D341Med (cell line): ENCODE measurements around the gene KDM6B.

Experiments
- DNase-seq: peaks from one replicate; pipeline ENCODE4 v3.0.0; 2012; ENCODE audit warnings: low spot score

The KDM6B gene

DNA sequence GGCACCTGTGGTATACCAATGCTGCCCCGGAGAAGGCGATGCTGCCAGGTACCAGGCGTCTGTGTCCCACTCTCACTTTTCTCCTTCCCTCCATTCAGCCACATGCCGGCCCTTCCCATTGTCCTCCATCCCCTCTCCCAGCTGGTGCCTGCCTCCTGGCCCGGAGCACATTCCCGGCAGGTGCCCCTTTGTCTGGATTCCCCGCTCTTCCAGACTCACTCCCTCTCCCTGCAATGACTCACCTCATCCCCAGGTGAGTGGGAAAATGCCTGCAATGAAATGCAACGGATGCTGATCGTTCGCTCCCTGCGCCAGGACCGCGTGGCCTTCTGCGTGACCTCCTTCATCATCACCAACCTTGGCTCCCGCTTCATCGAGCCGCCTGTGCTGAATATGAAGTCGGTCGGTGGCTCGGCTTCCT is 10.4 kb upstream of the KDM6B start:
- DNase-seq, result no peak

DNA sequence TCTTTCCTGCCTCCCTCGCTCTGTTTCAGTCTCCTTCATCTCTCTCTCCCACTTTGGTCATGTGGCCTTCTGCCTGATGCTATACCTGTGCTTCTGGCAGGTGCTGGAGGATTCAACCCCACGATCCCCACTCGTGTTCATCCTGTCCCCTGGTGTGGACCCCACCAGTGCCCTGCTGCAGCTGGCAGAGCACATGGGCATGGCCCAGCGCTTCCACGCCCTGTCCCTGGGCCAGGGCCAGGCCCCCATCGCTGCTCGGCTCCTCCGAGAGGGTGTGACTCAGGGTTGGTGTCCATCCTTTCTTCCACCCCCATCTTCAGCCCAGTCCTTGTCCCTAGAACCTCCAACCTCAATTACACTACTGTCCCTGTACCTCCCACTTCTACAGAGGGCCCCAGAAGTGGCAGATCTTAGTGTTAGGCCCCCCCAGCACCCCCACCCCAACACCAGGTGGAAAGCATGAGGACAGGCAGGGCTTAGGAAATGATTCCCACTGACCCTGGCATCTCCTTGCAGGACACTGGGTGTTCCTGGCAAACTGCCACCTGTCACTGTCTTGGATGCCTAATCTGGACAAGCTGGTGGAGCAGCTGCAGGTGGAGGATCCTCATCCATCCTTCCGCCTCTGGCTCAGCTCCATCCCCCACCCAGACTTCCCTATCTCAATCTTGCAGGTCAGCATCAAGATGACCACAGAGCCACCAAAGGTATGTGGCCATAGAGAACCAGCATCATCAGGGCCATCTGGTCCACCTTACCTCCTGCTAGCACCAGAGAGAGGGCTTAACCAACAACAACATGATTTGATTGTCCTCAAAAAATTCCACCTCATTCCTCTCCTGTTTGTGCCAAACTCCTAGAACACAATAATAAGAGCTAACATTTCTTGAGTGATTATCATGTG is 9.7 kb upstream of the KDM6B start:
- no peak for DNase-seq

DNA sequence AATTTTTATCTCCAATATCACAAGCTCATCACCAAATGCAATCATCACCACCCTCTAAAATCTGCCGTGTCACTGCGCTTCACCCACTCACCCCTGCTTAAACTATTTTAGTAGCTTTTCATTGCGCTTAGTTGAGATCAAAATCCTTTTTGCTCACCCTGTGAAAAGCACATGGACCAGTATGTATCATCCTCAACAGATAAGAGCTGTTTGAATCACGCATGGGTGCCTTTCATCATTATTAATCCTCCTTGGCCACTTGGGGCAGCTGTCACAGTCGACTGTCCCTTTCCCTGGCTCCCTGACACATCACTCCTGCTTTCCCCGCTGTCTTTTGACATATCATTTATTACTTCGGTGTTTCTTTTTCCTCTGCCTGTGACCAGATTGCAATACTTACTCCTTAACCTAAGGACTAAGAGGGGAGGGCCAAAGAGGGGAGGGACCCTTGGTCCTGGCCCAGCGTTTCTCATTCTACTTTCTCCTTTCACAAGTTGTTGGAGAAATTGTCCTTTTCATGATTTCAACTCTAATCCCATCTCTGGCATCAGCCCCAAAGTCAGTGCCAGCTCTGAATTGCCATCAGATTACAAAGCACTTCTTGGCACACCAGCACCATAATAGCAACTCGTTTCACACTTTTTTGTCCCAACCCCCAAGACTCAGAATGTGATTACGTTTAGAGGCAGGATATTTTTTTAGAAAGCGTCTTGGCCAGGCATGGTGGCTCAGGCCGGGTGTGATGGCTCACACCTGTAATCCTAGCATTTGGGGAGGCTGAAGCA is 8.6 kb upstream of the KDM6B start:
- no peak for DNase-seq

DNA sequence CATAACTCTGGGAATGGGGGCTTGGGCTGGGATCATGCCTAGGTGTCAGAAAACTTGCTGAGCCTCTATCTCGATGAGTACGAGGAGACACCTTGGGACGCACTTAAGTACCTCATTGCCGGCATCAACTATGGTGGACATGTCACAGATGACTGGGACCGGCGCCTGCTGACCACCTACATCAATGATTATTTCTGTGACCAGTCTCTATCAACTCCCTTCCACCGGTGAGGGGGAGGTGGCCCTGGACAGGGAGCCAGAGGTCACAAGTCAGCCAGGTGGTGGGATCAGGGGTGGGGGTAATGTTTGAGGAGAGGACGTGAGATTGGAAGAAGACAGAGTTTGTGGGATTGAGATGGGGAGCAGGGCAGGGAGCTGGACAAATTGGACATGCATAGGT is 3.4 kb upstream of the KDM6B start:
- no peak for DNase-seq

DNA sequence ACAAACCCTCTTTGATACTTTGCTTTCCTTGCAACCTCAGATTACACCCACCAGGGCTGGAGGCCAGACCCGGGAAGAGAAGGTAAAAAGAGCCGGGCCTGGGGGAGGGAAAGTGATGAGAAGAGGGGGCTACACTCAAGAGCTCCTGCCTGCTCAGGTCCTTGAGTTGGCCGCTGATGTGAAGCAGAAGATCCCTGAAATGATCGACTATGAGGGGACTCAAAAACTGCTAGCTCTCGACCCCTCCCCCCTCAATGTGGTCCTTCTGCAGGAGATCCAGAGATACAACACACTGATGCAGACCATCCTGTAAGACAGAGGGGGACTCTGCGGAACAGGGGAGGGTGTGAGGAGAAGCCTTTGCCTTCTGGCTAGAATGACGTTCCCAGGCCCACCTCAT is 2.8 kb upstream of the KDM6B start:
- DNase-seq, result no peak

DNA sequence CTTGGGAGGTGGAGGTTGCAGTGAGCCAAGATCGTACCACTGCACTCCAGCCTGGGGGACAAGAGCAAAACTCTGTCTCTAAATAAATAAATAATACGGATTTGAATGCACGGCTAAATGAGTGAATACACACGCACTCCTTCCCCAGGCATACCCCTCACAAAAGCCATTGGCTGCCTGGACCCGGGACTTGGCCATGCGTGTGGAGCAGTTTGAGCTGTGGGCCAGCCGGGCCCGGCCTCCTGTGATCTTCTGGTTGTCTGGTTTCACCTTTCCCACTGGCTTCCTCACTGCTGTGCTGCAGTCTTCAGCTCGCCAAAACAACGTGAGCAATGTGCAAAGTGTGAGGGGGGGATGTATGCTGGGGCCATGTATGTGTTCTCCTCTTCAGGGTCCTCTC is 1.6 kb upstream of the KDM6B start:
- DNase-seq, result no peak

DNA sequence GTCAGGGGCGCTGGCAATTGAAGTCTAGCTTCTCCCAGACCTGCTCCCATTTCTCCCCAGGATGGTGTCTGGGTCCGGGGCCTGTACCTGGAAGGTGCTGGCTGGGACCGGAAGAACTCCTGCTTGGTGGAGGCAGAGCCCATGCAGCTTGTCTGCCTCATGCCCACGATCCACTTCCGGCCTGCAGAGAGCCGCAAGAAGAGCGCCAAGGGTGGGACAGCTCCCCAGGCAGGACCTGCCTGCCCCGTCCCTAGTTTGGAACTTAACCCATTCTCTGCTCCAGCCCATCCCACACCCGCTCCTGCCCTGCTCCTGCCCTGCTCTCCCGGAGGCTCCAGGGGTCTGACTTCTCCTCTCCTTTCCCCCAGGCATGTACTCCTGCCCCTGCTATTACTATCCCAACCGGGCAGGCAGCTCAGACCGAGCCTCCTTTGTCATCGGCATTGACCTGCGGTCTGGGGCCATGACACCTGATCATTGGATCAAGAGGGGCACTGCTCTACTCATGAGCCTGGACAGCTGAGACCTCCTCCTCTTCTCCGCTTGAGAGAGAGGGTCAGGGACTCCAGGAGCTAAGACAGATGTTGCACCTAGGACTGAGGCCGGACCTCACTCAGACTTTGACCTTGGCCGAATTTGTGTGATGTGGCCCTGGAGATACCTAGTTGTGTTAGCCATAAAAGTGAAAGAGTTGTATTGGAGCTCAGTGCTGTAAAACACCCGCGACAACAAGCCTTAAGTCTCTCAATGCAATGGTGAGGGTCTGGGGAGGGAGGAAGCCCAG is 814 bp upstream of the KDM6B start:
- no peak for DNase-seq

DNA sequence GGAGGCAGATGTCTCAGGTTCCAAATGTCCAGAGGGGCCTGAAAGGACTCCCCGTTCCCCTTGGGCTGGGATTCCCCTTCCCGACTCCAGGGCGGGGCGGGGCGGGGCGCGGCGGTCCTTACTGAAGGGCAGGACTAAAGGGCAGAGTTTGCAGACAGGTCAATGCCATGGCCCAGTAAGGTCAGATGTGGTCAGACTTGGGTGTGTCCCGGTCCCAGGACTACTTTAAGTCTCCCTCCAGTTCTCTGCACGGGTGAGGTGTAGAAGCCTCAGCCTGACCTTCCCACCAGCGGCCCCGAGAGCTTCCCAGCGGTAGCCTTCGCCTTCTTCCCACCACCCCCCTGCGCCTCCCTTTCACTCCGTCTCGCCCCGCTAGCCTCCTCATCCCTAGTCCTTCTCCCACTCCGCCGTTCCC is 532 bp downstream of the KDM6B start:
- no peak for DNase-seq

DNA sequence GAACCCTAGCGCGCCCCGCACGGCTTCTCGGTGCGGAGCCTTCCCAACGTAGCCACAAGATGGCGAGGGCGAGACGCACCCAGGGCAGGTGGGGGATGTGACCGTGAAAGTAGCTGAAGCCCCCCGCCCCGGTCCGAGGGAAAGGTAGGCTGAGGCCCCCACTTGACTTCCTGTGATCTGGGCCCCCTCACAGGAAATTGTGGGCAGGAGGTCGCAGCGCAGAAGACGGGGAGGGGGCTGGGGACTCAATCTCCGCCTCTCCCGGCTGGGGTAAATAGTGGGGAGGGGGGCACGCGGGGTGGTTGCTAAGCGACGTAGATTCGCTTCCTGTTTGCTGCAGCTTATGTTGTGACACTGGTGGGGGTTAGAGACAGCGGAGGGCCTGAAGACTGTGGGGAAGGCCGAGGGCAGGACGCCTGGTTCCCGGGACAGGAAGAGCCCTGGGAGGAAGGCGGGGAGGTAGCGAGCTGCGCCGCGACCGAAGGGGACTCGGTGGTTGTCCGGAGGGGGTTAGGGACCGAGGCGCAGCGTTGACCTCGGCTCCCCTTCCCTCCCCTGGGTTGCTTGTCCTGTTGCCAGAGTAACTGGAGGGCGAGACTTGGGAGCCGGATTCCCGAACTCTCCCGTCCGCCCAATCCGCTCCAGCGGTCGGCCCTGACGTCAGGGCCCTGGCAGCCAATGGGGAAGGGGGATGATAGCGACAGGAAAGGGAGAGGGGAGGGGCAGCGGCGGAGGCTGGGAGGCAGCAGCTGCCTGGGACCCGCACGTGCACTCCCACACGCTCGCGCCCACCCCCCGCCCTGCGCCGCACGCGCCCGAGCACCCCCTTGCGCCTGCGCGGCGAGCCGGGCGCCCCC is 1.2 kb downstream of the KDM6B start:
- peak; percentile 85 for DNase-seq

DNA sequence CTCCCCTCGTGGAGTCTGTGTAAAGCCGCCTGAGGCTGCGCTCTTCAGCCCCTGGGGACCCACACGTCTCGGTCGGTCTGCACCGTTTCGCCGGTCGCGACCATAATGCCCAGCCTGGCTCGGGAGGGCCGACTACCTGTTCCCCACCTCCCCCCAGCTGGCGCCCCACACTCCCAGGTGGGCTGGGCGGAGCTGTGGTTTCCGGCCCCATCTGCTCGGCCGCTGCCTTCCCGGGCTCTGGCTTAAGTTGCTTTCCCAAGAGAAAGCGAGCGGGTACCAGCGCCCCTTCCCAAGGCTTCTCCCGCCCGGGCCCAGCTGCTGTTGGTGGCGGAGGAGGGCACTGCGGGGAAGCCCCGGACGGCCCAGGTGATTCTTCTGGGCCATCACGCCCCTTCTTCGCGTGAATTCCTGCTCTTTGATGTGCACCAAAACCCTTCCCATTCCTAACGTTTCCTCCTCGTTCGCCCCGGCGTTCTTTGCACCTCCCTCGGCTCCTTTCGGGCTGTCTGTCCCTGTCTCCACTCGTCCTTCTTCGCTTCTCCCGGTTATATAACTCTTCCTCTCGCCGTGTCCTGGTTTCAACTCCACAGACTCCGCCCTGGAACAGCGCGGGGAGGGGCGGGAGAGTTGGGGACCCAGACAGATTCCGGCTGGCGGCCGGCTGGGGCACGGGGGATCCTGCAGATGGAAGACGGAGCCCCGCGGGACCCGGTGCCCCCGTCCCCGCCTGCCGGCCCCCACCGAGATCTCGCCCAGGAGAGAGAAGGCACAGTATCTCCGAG is 2.0 kb downstream of the KDM6B start:
- DNase-seq, result no peak

DNA sequence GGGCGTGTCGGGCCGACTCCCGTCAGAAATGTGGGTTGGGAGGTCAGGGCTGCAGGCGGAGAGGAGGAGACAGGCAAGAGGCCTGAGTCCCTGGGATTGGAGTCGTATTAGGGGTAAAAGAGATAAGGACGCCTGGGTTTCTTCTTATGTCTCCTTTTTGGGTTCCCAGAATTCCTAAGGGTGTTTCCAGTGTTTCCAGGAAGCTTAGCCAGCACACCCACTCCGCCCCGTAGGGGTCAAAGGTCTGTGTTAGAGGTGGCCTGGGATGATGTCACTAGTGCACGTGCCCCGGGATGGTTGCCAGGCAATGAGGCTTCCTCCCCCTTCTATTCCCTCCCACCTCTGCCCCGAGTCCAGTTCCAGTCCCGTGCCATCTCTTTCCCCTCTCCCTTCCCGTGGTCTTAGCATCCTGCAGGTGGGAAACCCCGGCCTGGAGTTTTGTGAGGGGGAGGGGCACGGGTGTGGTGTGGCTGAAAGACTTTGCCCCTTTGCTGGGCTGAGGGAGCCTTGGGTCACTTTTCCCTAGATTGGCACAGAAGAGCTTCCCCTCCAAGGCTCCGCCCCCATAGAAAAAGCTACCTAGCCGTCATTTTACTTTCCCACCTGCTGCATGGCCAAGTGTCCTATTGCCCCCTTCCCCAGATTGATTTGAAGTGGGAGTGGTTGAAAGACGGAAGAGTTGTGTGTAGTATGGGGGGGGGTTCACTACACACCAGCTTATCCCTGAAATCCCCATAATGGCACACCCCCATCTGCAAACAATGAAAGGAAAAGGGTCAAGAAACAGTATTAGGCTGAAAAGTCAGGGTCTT is 2.8 kb downstream of the KDM6B start:
- DNase-seq, result peak; percentile 64

DNA sequence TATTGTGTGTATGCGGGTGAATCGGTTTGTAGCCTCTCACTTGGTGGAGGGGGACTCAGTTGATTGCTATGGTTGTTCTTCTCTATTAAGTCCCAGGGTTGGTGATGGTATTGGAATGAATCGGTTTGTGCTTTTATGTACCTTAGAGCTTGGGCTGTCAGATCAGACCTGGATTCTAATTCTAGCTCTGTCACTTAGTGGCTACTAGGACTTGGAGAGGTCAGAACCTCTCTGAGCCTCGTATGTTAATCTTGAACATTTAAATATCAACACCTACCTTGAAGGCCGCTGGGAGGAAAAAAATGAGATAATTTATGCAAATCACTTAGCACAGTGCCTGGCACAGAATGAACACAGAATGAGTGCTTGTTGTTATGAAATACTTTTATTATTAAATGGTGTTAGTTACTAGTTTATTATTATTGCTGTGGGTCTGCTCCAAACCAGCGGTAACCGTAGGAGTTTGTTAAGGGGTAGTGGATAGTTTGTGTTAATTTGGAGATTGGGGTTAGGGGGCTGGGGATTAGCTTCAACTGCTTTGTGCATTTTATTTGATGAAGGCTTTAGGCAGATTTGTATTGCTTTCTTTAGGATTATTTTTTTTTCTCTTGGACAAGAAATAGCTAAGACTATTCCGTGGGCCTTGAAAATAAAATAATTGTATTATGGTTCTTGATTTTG is 3.5 kb downstream of the KDM6B start:
- DNase-seq, result no peak

DNA sequence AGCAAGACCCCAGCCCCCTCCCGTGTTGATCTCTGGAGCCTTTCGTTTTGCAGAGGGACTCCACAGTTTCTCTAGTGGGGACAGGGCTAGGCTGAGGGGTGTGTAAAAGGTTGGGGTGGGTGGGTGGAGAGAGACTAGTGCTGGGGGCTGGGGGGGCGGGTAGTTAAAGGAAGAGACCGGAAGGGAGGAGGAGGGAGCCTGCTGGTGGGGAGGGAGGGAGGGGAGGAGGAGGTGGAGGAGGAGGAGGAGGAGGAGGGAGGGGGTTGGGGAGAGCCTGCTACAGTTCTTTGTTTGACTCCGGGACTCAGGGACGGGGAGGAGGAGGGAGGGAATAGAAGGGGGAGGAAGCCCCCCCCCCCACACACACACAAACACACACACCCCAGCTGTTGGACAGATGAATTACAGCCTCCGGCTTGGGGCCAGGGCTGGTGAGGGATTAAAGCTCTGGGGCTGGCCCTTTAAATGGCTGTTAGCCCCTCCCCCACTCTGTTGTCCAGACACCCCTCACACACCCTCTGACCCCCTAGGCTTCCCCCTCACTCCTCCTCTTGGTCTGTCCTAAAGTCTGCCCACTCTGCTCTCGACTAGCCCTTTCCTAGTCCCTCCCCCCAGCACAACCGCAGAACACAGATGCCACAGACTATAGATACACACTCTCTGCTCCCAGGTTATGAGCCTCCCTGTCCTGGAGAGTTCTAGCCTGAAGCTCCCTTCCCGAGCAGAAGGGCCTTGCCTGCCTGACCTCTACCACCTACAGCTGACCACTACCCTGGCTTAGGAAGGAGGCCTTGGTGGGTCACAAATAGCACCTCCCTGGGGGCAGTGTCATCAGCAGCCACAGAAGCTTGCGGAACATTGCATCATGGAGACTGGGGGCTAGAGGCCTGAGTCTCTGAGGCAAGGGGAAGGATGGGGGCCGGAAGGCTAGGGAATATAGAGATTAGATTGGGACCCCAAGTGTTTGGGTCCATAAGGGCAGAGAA is 4.4 kb downstream of the KDM6B start:
- no peak for DNase-seq

DNA sequence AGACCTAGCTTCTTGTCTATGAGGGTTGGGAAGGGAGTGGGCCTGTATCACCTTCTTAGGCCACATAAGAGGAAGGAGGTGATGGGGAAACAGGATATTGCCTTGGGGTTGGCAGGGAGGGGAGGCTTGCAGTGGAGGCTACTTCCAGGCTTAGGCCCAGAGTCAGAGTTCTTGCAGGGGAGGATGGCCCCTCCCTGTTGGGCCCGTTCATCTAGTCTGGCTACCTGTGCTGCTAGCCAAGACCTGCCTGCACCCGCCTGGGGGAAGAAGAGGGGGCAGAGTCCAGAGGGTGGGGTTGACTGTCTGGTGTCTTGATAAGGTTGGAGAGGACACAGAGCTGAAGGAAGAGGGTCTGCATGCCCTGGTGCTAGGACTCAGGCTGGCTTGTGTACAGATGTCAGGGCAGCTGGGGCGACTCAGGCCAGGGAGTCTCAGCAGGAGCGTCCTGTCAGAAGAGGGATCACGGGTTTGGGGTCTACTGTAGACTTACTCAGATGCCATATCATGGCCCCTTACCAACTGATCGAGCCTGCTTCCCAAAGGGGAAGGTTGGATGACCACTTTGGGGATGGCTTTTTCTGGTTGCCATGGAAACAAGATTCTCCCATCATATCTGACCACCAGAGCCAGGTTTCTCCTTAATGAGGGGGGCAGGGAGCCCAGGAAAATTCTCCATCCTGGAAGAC is 5.3 kb downstream of the KDM6B start:
- no peak for DNase-seq

DNA sequence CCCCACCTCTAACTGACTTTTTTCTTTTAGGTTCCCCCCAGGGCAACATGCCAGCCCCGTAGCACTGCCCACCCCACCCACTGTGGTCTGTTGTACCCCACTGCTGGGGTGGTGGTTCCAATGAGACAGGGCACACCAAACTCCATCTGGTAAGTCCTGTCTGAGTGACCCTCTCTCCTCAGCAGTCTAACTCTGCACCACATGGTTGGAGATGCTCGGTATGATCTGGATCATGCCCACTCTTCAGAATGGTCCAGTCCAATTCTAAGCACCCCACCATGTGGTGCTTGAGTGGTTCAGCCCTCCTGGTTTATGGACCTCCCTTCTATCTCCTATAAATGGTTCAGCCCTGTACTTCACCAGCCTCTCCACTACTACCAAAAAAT is 5.9 kb downstream of the KDM6B start:
- no peak for DNase-seq

DNA sequence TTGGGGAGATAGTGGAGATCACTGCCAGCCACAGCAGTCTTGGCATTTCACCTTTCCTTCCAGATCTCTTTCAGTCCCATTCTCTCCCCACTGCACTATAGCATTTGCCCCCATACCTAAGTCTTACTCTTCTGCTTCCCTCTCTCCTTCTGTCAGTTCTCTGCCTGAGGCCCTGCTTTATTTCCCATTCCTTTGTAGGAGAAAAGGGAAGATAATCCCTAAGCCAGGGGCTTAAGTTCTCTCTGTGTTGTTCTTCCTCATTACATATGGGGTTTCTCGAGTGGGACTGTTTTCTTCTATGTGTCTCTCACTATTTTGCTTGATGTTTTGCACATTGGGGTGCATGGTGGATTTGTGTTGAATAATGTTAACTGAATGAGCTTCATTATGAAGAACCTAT is 6.4 kb downstream of the KDM6B start:
- DNase-seq, result no peak

DNA sequence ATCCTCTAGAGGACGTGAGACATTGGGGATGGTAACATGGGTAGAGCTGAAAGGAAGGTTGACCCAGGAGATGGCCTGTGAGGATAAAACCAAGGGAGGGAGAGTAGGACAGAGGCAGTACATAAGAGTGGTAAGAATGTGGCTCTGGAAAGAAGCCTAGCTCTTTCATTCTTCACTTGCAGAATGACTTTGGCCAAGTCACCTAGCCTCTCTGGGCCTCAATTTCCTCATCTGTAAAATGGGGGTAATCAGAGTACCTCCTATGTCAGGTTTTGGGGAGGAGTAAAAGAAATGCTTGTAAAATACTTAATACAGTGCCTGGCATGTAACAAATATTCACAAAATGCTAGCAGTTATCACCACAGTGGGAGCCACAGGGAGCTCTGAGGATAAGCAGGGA is 6.9 kb downstream of the KDM6B start:
- DNase-seq, result no peak
